LNCaP clone FGC (cell line): ENCODE measurements around the gene WDR90.

Source experiments
- DNase-seq: peaks from one replicate; pipeline ENCODE4 v3.0.0-alpha.2; 2011; ENCODE audit warnings: low read depth
- H3K4me3 ChIP-seq: 2 replicates; pipeline ENCODE4 v1.5.1; 2011; ENCODE audit warnings: mild to moderate bottlenecking, low read depth, low read length, control low read depth
- CTCF ChIP-seq: IDR thresholded peaks from 2 replicates; pipeline ENCODE4 v1.5.1; 2012; ENCODE audit warnings: mild to moderate bottlenecking; ENCODE audit not compliant: control insufficient read depth, insufficient read depth; ENCODE audit errors: extremely low read depth

Gene WDR90

GRCh38 chr16:703406-703805, 54.2 kb downstream of the WDR90 start:
- H3K4me3 ChIP-seq = no peak overlapping the region
- no peak for TF ChIP-seq CTCF
- no peak for DNase-seq

DNA sequence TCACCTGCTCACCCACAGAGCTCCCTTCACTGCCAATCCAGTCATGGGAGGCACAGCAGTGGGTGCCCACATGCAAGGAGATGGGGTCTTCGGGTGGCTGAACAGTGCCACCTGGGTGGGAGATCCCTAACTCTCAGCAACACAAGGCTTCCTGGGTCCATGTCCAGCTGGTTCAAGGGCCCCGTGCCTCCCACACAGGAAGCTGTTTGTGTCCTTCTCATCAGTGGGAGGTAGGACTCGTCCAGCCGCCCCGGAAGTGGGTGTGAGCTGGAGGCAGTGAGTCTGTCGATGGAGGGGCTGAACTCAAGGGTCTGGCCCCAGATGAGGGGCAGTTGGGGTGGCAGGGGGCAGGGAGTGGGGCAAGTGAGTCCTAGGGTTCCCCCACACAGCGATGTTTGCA, 54.9 kb downstream of the WDR90 start:
- no peak for TF ChIP-seq CTCF
- H3K4me3 ChIP-seq = no peak overlapping the region
- DNase-seq = no peak

DNA sequence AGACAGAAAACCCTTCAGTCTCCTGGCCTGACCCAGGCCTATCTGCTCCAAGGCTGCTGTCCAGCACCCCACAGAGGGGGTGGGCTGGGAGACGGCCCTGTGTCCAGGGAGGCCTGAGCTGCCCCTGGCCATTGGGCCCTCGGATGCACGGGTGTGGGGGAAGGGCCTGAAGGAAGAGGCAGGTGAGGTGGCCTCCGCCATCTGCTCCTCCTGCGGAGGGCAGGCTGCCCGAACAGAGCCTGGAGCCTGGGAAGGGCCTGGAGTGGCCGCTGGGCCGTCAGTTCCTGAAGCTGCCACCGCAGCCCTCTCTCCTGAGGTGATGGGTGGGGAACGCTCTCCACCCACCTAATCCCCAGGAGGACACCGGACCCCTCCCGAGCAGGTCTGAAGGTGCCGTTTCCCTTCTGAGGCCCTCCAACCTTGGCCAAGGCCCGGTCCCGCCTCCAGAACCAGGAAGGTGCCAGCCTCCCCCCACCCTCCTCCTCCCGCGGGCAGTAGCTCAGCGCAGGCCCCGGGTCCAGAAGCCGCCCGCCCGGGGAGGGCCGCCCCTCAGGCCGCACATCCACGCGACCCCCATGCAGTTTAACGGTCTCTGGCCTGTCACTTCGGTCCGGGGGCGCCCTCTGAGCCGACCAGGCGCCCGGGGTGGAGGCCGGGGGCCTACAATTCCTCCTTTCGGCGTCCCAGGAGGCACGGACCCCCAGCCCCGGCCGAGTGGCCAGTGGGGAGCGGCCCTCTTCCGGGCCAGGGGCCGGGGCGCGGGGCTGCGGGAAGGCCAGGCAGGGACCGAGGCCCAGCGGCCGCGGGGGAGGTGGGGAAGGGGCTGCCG, 55.6 kb downstream of the WDR90 start:
- peak overlapping the region; percentile 55 for H3K4me3 ChIP-seq
- TF ChIP-seq CTCF = no peak
- DNase-seq = no peak

- peak within 1 kb of the TSS; percentile 55 for H3K4me3 ChIP-seq
- TF ChIP-seq CTCF = no peak
- DNase-seq = no peak
These were observed 56.4 kb downstream of the WDR90 start, which contains the start of gene FBXL16 for GRCh38 chr16:705431-706188. Gene FBXL16, minus strand, starts transcription at chr16:705801. Its CDS starts 8,396 bp downstream, at chr16:697405.

GRCh38 chr16:706189-707061, 57.3 kb downstream of the WDR90 start:
- no peak for DNase-seq
- H3K4me3 ChIP-seq = 0 out of 2 replicates have a peak overlapping the region, but pooled peaks have one; percentile 7
- no peak for TF ChIP-seq CTCF

GRCh38 chr16:707062-707538, 57.9 kb downstream of the WDR90 start:
- DNase-seq = no peak
- H3K4me3 ChIP-seq = no peak overlapping the region
- TF ChIP-seq CTCF = no peak
